PC-9 (cell line): ENCODE data around the gene ZNF134.

ENCODE experiments used
- CTCF ChIP-seq: fragments of 200-600 bp; sonication (generic); conservative IDR thresholded peaks from 2 replicates; pipeline ENCODE4 v1.6.1; 2017; ENCODE audit warnings: mixed run types, antibody characterized with exemption, mild to moderate bottlenecking, moderate library complexity
- EZH2 ChIP-seq: fragments of 200-600 bp; sonication (generic); IDR thresholded peaks from 2 replicates; pipeline ENCODE4 v1.8.0; 2017; ENCODE audit warnings: antibody characterized with exemption, low read depth

GRCh38 chr19:57664269-57665127 lies 50.5 kb downstream of the ZNF134 start:
- TF ChIP-seq CTCF, result no peak
- TF ChIP-seq EZH2, result no peak
